CD14-positive monocyte (primary cell): ENCODE results near the gene TMEM53. TPM values are rescaled to one million over a fixed set of nuclear protein-coding genes. Genes with fewer than 3 reads are reported as not detected.

ENCODE experiments used
- DNase-seq, 3 donors: peaks; one replicate each; pipeline ENCODE4 v3.0.0-alpha.2; 2011 to 2022
- H2AFZ ChIP-seq: 2 replicates; pipeline ENCODE4 v1.6.0; 2012; ENCODE audit warnings: mild to moderate bottlenecking, low read depth, low read length, inconsistent platforms; ENCODE audit not compliant: insufficient read depth, poor library complexity, severe bottlenecking
- H3K27ac ChIP-seq, 2 donors: 1 replicate in 1 of 2; 2 replicates in 1 of 2; pipeline ENCODE4 v1.5.1; 2012 to 2013; ENCODE audit warnings: low read length in 2 of 2, control low read depth in 1 of 2, inconsistent platforms in 1 of 2, low read depth in 1 of 2, mild to moderate bottlenecking in 1 of 2
- H3K27me3 ChIP-seq, 2 donors: one replicate each; pipeline versions ENCODE4 v1.6.0 to v1.6.1; 2011 to 2013; ENCODE audit warnings: low read length in 2 of 2; ENCODE audit not compliant: control insufficient read depth in 2 of 2, insufficient read depth in 2 of 2
- H3K36me3 ChIP-seq, 2 donors: replicated peaks in 1 of 2; 1 replicate in 1 of 2; 2 replicates in 1 of 2; pipeline versions ENCODE4 v1.5.1 to v1.6.1; 2012 to 2013; ENCODE audit warnings: low read length in 2 of 2, control low read depth in 1 of 2, inconsistent platforms in 1 of 2, mild to moderate bottlenecking in 1 of 2; ENCODE audit not compliant: insufficient read depth in 2 of 2, control insufficient read depth in 1 of 2
- H3K4me1 ChIP-seq, 2 donors: 1 replicate in 1 of 2; 2 replicates in 1 of 2; pipeline versions ENCODE4 v1.5.1 to v1.6.1; 2012 to 2013; ENCODE audit warnings: low read length in 2 of 2, control low read depth in 1 of 2, inconsistent platforms in 1 of 2, mild to moderate bottlenecking in 1 of 2, moderate library complexity in 1 of 2; ENCODE audit not compliant: insufficient read depth in 2 of 2, control insufficient read depth in 1 of 2
- H3K4me2 ChIP-seq: replicated peaks from 2 replicates; pipeline ENCODE3; 2012; ENCODE audit warnings: low read length, moderate library complexity, mild to moderate bottlenecking; ENCODE audit not compliant: poor library complexity, severe bottlenecking; ENCODE audit errors: extremely low read depth
- H3K4me3 ChIP-seq, 3 experiments: fragments of 200-600 bp in 1 of 3; sonication (generic) in 1 of 3; replicated peaks in 1 of 3; 1 replicate in 2 of 3; 2 replicates in 1 of 3; pipeline ENCODE4 v1.5.1; 2011 to 2013; ENCODE audit warnings: low read length in 3 of 3, mild to moderate bottlenecking in 3 of 3, control low read depth in 2 of 3, low read depth in 2 of 3, inconsistent platforms in 1 of 3, moderate library complexity in 1 of 3
- H3K79me2 ChIP-seq: 2 replicates; pipeline ENCODE4 v1.6.0; 2012; ENCODE audit warnings: mild to moderate bottlenecking, control low read depth, inconsistent platforms, low read length, moderate library complexity; ENCODE audit not compliant: insufficient read depth
- H3K9ac ChIP-seq: 2 replicates; pipeline ENCODE4 v1.6.0; 2017; ENCODE audit warnings: low read length, mild to moderate bottlenecking; ENCODE audit not compliant: insufficient read depth, poor library complexity, severe bottlenecking
- H3K9me3 ChIP-seq, 2 donors: replicated peaks in 1 of 2; 1 replicate in 1 of 2; 2 replicates in 1 of 2; pipeline versions ENCODE4 v1.5.1 to v1.6.1; 2012 to 2013; ENCODE audit warnings: low read length in 2 of 2, control low read depth in 1 of 2; ENCODE audit not compliant: control insufficient read depth in 1 of 2, insufficient read depth in 1 of 2
- H4K20me1 ChIP-seq: 2 replicates; pipeline ENCODE4 v1.6.0; 2012; ENCODE audit warnings: mild to moderate bottlenecking, low read length, control low read depth, moderate library complexity; ENCODE audit not compliant: insufficient read depth
- H3K27ac Mint-ChIP-seq, 7 donors: one replicate each; pipeline ENCODE4 v1.8.0; 2020; ENCODE audit warnings: mild to moderate bottlenecking in 7 of 7, mixed read lengths in 7 of 7, moderate library complexity in 6 of 7, inconsistent platforms in 2 of 7
- H3K27me3 Mint-ChIP-seq, 3 donors: one replicate each; pipeline ENCODE4 v1.8.0; 2021 to 2022; ENCODE audit warnings: low read depth in 3 of 3, mild to moderate bottlenecking in 3 of 3, mixed read lengths in 3 of 3, moderate library complexity in 3 of 3, inconsistent platforms in 1 of 3
- H3K36me3 Mint-ChIP-seq, 2 donors: one replicate each; pipeline ENCODE4 v1.8.0; 2020; ENCODE audit warnings: mixed read lengths in 2 of 2, inconsistent platforms in 1 of 2, mild to moderate bottlenecking in 1 of 2
- H3K4me1 Mint-ChIP-seq: one replicate; pipeline ENCODE4 v1.8.0; 2020; ENCODE audit warnings: mild to moderate bottlenecking, mixed read lengths
- H3K4me3 Mint-ChIP-seq, 2 donors: one replicate each; pipeline ENCODE4 v1.8.0; 2020; ENCODE audit warnings: mild to moderate bottlenecking in 2 of 2, mixed read lengths in 2 of 2, moderate library complexity in 1 of 2
- H3K9me3 Mint-ChIP-seq, 7 donors: one replicate each; pipeline ENCODE4 v1.8.0; 2020 to 2022; ENCODE audit warnings: mixed read lengths in 7 of 7, mild to moderate bottlenecking in 6 of 7, moderate library complexity in 6 of 7, inconsistent platforms in 2 of 7
- CTCF ChIP-seq: fragments of 200-600 bp; IDR thresholded peaks from one replicate; pipeline ENCODE4 v1.8.0; 2022; ENCODE audit warnings: antibody characterized with exemption, mild to moderate bottlenecking
- WGBS: methylation state at CpG from one replicate; pipeline ENCODE4 v1.1.5; 2013; ENCODE audit warnings: missing lambda C conversion rate; ENCODE audit not compliant: insufficient coverage; 5-methylcytosine and 5-hydroxymethylcytosine counted together
- intact Hi-C, 2 donors: fragments of 100-400 bp; cut with micrococcal nuclease; formaldehyde crosslinking; loops; one replicate each; pipeline versions ENCODE4 v1.15.0 to v1.15.1; 2023
- polyA plus RNA-seq, 3 donors: library from polyadenylated mRNA; depleted of rRNA in 1 of 3; unstranded in 2 of 3; stranded (reverse) in 1 of 3; fragments of 300-500 nt in 2 of 3; fragments of >200 nt in 1 of 3; fragmentation: Illumina TruSeq in 2 of 3; gene quantifications; 1 replicate in 2 of 3; 2 replicates in 1 of 3; pipeline ENCODE4 v1.2.3, GENCODE V29; 2012 to 2021

Gene TMEM53
- polyA plus RNA-seq, 3 donors, result 4.8 to 8.8 (median 8.6) TPM

GRCh38 chr1:44610527-44611148 lies 63.6 kb downstream of the TMEM53 start:
- no peaks in the 10 kb centered on the region for H3K36me3 Mint-ChIP-seq

DNA sequence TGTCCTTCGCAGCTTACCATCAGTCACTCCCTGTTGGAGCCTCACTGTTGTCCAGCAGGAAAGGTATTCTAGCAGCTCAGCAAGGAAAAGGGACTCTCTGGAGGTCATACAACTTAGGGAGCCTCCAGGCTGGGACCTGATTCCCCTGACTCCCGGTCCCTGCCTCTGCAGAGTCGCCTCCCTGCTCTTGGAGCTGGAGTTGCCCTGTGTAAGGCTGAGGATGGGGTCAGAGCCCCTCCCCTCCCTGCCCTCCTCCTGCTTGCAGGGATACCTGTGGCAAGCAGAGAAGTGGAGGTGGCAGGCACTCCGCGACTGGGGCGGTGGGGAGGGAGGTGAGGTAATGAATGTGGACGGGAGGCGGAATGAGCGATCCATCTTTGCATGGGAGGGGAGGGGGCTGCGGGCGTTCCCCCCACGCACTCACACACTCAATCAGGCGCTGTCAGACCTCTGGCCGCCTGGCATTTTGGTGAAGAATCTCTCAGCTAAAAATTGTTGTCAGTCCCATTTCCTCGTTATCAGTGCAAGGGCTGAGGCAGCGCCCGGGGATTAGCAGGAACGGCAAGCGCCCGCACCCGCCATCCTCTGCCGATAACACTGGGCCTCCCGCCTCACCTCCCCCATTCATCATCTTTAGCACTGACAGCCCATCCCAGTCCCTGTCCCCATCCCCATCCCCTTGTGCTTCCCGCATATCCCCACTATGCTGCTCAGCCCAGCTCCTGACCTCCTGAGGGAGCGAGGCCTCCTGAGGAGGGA lies 64.3 kb downstream of the TMEM53 start:
- no peak for TF ChIP-seq CTCF
- H3K27me3 ChIP-seq, result no peaks in the 10 kb centered on the region
- DNase-seq, result no peak
- Mint-ChIP-seq H3K4me3 (no peak overlapping the region), H3K4me1 (peaks cover 4% of the 10 kb centered on the region), H3K27me3 (peaks cover 0 to 4% (median 2%) of the 10 kb centered on the region in 3 donors), H3K9me3 (peaks cover 0 to 4% (median 0%) of the 10 kb centered on the region in 7 donors), H3K36me3 (no peaks in the 10 kb centered on the region), H3K27ac (no peak overlapping the region)
- H3K4me2 ChIP-seq, result no peak overlapping the region
- H3K36me3 ChIP-seq, result no peaks in the 10 kb centered on the region
- no peak overlapping the region for H3K4me3 ChIP-seq
- WGBS, result 90% methylated on average over 11 of the region's 25 CpGs
- no peak overlapping the region for H2AFZ ChIP-seq
- H3K9ac ChIP-seq, result no peak overlapping the region
- H3K79me2 ChIP-seq, result no peaks in the 10 kb centered on the region
- H3K4me1 ChIP-seq, result no peaks in the 10 kb centered on the region
- intact Hi-C loops, result no loop called here
- H4K20me1 ChIP-seq, result no peaks in the 10 kb centered on the region
- no peaks in the 10 kb centered on the region for H3K9me3 ChIP-seq
- no peak overlapping the region for H3K27ac ChIP-seq

More at GRCh38 chr1:44610527-44611148, 63.6 kb downstream of the TMEM53 start:
- no peaks in the 10 kb centered on the region for H3K9me3 ChIP-seq
- H3K9ac ChIP-seq, result no peak overlapping the region
- peaks cover 0 to 4% (median 0%) of the 10 kb centered on the region in 7 donors for H3K9me3 Mint-ChIP-seq
- H3K4me1 Mint-ChIP-seq, result peaks cover 4% of the 10 kb centered on the region
- no peaks in the 10 kb centered on the region for H3K36me3 ChIP-seq
- H4K20me1 ChIP-seq, result no peaks in the 10 kb centered on the region
- no peak overlapping the region for H3K4me2 ChIP-seq
- no peaks in the 10 kb centered on the region for H3K79me2 ChIP-seq
- intact Hi-C loops, result no loop called here
- WGBS, result 89% methylated on average over 5 of the region's 12 CpGs
- H3K27me3 Mint-ChIP-seq, result peaks cover 0 to 4% (median 2%) of the 10 kb centered on the region in 3 donors
- DNase-seq, result no peak
- H3K27ac ChIP-seq, result no peak overlapping the region
- H3K27me3 ChIP-seq, result no peaks in the 10 kb centered on the region
- TF ChIP-seq CTCF, result no peak
- H3K4me3 Mint-ChIP-seq, result no peak overlapping the region
- no peak overlapping the region for H2AFZ ChIP-seq
- no peak overlapping the region for H3K27ac Mint-ChIP-seq
- H3K4me1 ChIP-seq, result no peaks in the 10 kb centered on the region
- H3K4me3 ChIP-seq, result no peak overlapping the region
